Keratinocyte (primary cell): ENCODE results near the gene TAF11. TPM values are rescaled to one million over a fixed set of nuclear protein-coding genes. Genes with fewer than 3 reads are reported as not detected.
"Not testable (repeated sequence)": the region's sequence is repeated elsewhere in the genome, so short reads cannot be mapped to it uniquely, and the experiment has no call there.

Experiments used
- DNase-seq: peaks from one replicate; pipeline ENCODE4 v3.0.0-alpha.2; 2011; ENCODE audit warnings: low read depth, missing footprints, low spot score
- FAIRE-seq: peaks from 2 replicates; lab custom pipeline; 2011; peaks lifted over from hg19 to GRCh38; lab: Jason Lieb, UNC
- H2AFZ ChIP-seq: 2 replicates; pipeline ENCODE4 v1.6.0; 2012; ENCODE audit warnings: low read length, control low read depth, inconsistent platforms; ENCODE audit not compliant: control insufficient read depth
- H3K27ac ChIP-seq: 2 replicates; pipeline ENCODE4 v1.5.1; 2011; ENCODE audit warnings: low read length; ENCODE audit not compliant: control insufficient read depth, insufficient read depth
- H3K27me3 ChIP-seq: 3 replicates; pipeline ENCODE4 v1.6.0; 2011; ENCODE audit warnings: low read length; ENCODE audit not compliant: control insufficient read depth, insufficient read depth; ENCODE audit errors: extremely low read depth
- H3K36me3 ChIP-seq, 2 experiments: 2 replicates in 1 of 2; 3 replicates in 1 of 2; pipeline ENCODE4 v1.5.1; 2011; ENCODE audit warnings: low read length in 2 of 2, mild to moderate bottlenecking in 1 of 2; ENCODE audit not compliant: control insufficient read depth in 2 of 2, insufficient read depth in 2 of 2; ENCODE audit errors: extremely low read depth in 1 of 2
- H3K4me1 ChIP-seq: 3 replicates; pipeline ENCODE4 v1.5.1; 2011; ENCODE audit warnings: low read length; ENCODE audit not compliant: control insufficient read depth, insufficient read depth; ENCODE audit errors: extremely low read depth
- H3K4me2 ChIP-seq: 3 replicates; pipeline ENCODE4 v1.6.0; 2011; ENCODE audit warnings: low read depth, low read length; ENCODE audit not compliant: control insufficient read depth, insufficient read depth; ENCODE audit errors: extremely low read depth
- H3K4me3 ChIP-seq, 3 experiments: fragments of 200-600 bp in 1 of 3; sonication (generic) in 1 of 3; 2 replicates in 2 of 3; 3 replicates in 1 of 3; pipeline ENCODE4 v1.5.1; 2011 to 2016; ENCODE audit warnings: low read length in 3 of 3, mild to moderate bottlenecking in 3 of 3, control low read depth in 2 of 3, inconsistent platforms in 1 of 3, low read depth in 1 of 3, mixed read lengths in 1 of 3, mixed run types in 1 of 3, moderate library complexity in 1 of 3; ENCODE audit not compliant: control insufficient read depth in 2 of 3, insufficient read depth in 2 of 3; ENCODE audit errors: extremely low read depth in 1 of 3
- H3K79me2 ChIP-seq: 2 replicates; pipeline ENCODE4 v1.6.0; 2012; ENCODE audit warnings: low read length; ENCODE audit not compliant: control insufficient read depth, insufficient read depth
- H3K9ac ChIP-seq: 3 replicates; pipeline ENCODE4 v1.6.0; 2011; ENCODE audit warnings: low read length; ENCODE audit not compliant: control insufficient read depth, insufficient read depth; ENCODE audit errors: extremely low read depth
- H3K9me1 ChIP-seq: 3 replicates; pipeline ENCODE4 v1.6.0; 2011; ENCODE audit warnings: low read length; ENCODE audit not compliant: control insufficient read depth, insufficient read depth; ENCODE audit errors: extremely low read depth
- H3K9me3 ChIP-seq: 2 replicates; pipeline ENCODE4 v1.5.1; 2012; ENCODE audit warnings: low read depth, low read length; ENCODE audit not compliant: control insufficient read depth
- H4K20me1 ChIP-seq: 3 replicates; pipeline ENCODE4 v1.6.0; 2011; ENCODE audit warnings: low read length; ENCODE audit not compliant: control insufficient read depth, insufficient read depth; ENCODE audit errors: extremely low read depth
- CTCF ChIP-seq, 3 experiments: IDR thresholded peaks in 1 of 3; conservative IDR thresholded peaks in 1 of 3; optimal IDR thresholded peaks in 1 of 3; 2 replicates in 2 of 3; 3 replicates in 1 of 3; pipeline versions ENCODE3 to v1.5.1; 2011; ENCODE audit warnings: low read length in 3 of 3, mild to moderate bottlenecking in 3 of 3, moderate library complexity in 2 of 3, control low read depth in 1 of 3, inconsistent platforms in 1 of 3; ENCODE audit not compliant: insufficient read depth in 2 of 3; ENCODE audit errors: extremely low read depth in 1 of 3
- EZH2 ChIP-seq: IDR thresholded peaks from one replicate; pipeline ENCODE4 v1.6.1; 2012; ENCODE audit warnings: inconsistent platforms, mild to moderate bottlenecking, low read length, moderate library complexity
- dilution Hi-C: fragments of 300-500 bp; cut with MboI; formaldehyde crosslinking; loops from one replicate; pipeline ENCODE4 v1.7.0; 2020; ENCODE audit warnings: low sequenced_read_pairs; ENCODE audit not compliant: extremely low pct_ligation_motif_present
- polyA plus RNA-seq, 5 experiments: library from polyadenylated mRNA; depleted of rRNA in 3 of 5; stranded (reverse) in 3 of 5; stranded (forward) in 1 of 5; unstranded in 1 of 5; fragments of >200 nt; gene quantifications; 1 replicate in 1 of 5; 2 replicates in 3 of 5; 3 replicates in 1 of 5; pipeline versions ENCODE4 v1.2.1 to v1.2.3, GENCODE V29; 2011 to 2012; ENCODE audit warnings: missing spikeins in 2 of 5, low read depth in 1 of 5, low replicate concordance in 1 of 5

The TAF11 gene
- polyA plus RNA-seq, 1 donor (not counting 4 experiments of a cell fraction or from before 2014, with no cell fraction given) = 31.5 TPM

GRCh38 chr6:34888874-34889555, 1.2 kb upstream of the TAF11 start, which contains the start of gene ANKS1A:
Gene ANKS1A, plus strand, starts transcription at chr6:34889255. Its CDS starts 148 bp downstream, at chr6:34889403.
- H3K9me1 ChIP-seq = peaks cover 3% of the 10 kb centered on the region
- peak within 1 kb of the TSS; percentile 92 for H3K27ac ChIP-seq
- H3K4me1 ChIP-seq = peaks cover 27% of the 10 kb centered on the region
- peaks cover 63% of the 10 kb centered on the region for H3K79me2 ChIP-seq
- H2AFZ ChIP-seq = peak within 1 kb of the TSS; percentile 87
- H3K27me3 ChIP-seq = no peaks in the 10 kb centered on the region
- no peaks in the 10 kb centered on the region for H3K36me3 ChIP-seq
- peak within 1 kb of the TSS; percentile 75 to 100 (median 83) for H3K4me3 ChIP-seq
- peaks cover 7% of the 10 kb centered on the region for H4K20me1 ChIP-seq
- no peak for TF ChIP-seq EZH2
- no peak for TF ChIP-seq CTCF (optimal IDR thresholded peaks at IDR 0.05 in 1 of 3, IDR thresholded peaks at IDR 0.05 in 1 of 3, conservative IDR thresholded peaks at IDR 0.05 in 1 of 3; ENCODE audit: extremely low read depth in 1 of 3, insufficient read depth in 2 of 3, low read length in 3 of 3)
- dilution Hi-C loops = no loop called here
- FAIRE-seq (no peak), DNase-seq (peak; percentile 33)
- no peaks in the 10 kb centered on the region for H3K9me3 ChIP-seq
- H3K9ac ChIP-seq = peak within 1 kb of the TSS; percentile 88
- peak within 1 kb of the TSS; percentile 97 for H3K4me2 ChIP-seq

GRCh38 chr6:34888514-34888856, 643 bp upstream of the TAF11 start:
- H3K27me3 ChIP-seq = no peaks in the 10 kb centered on the region
- H3K4me1 ChIP-seq = peaks cover 27% of the 10 kb centered on the region
- H3K4me2 ChIP-seq = peak overlapping the region; percentile 97
- no peak for TF ChIP-seq EZH2
- no peak for TF ChIP-seq CTCF (optimal IDR thresholded peaks at IDR 0.05 in 1 of 3, IDR thresholded peaks at IDR 0.05 in 1 of 3, conservative IDR thresholded peaks at IDR 0.05 in 1 of 3; ENCODE audit: extremely low read depth in 1 of 3, insufficient read depth in 2 of 3, low read length in 3 of 3)
- H2AFZ ChIP-seq = peak overlapping the region; percentile 87
- dilution Hi-C loops = no loop called here
- peak overlapping the region; percentile 88 for H3K9ac ChIP-seq
- FAIRE-seq = no peak
- H3K79me2 ChIP-seq = peaks cover 64% of the 10 kb centered on the region
- H3K9me3 ChIP-seq = no peaks in the 10 kb centered on the region
- peak overlapping the region; percentile 92 for H3K27ac ChIP-seq
- DNase-seq = no peak
- peaks cover 7% of the 10 kb centered on the region for H4K20me1 ChIP-seq
- H3K9me1 ChIP-seq = peaks cover 3% of the 10 kb centered on the region
- peak overlapping the region; percentile 75 to 100 (median 83) for H3K4me3 ChIP-seq
- H3K36me3 ChIP-seq = no peaks in the 10 kb centered on the region

- H3K36me3 ChIP-seq, DNase-seq, H3K9me3 ChIP-seq, H3K27ac ChIP-seq, H3K4me3 ChIP-seq, H2AFZ ChIP-seq, FAIRE-seq, H3K27me3 ChIP-seq, H3K9me1 ChIP-seq, dilution Hi-C loops, H4K20me1 ChIP-seq, H3K4me2 ChIP-seq, H3K9ac ChIP-seq: not testable (repeated sequence)
- peaks cover 15% of the 10 kb centered on the region for H3K4me1 ChIP-seq
- H3K79me2 ChIP-seq = peaks cover 47% of the 10 kb centered on the region
Observed at GRCh38 chr6:34885837-34886236, 2.0 kb downstream of the TAF11 start.
